NCI-H748 (cell line): Measurements from ENCODE around the gene CDX2.

Experiments used
- DNase-seq: peaks from one replicate; lab custom pipeline; 2025; ENCODE audit not compliant: unreplicated experiment; lab: John Stamatoyannopoulos, UW

Gene CDX2

GRCh38 chr13:27979001-27979643 lies 10.0 kb upstream of the CDX2 start:
- no peak for DNase-seq

- no peak for DNase-seq
These were observed 9.3 kb upstream of the CDX2 start for GRCh38 chr13:27978301-27978968.

GRCh38 chr13:27977476-27978300 lies 8.6 kb upstream of the CDX2 start:
- DNase-seq = no peak

GRCh38 chr13:27976362-27977091 lies 7.4 kb upstream of the CDX2 start:
- no peak for DNase-seq

- no peak for DNase-seq
These were observed 6.6 kb upstream of the CDX2 start for GRCh38 chr13:27975564-27976361.

- DNase-seq = no peak
These were observed 5.0 kb upstream of the CDX2 start for GRCh38 chr13:27973961-27974662.

GRCh38 chr13:27973291-27973690 lies 4.2 kb upstream of the CDX2 start:
- no peak for DNase-seq

GRCh38 chr13:27972478-27972820 lies 3.3 kb upstream of the CDX2 start:
- DNase-seq = no peak

GRCh38 chr13:27971776-27972477 lies 2.8 kb upstream of the CDX2 start:
- no peak for DNase-seq

GRCh38 chr13:27971236-27971645 lies 2.1 kb upstream of the CDX2 start:
- no peak for DNase-seq

GRCh38 chr13:27970382-27971235 lies 1.5 kb upstream of the CDX2 start:
- DNase-seq = no peak

- DNase-seq = no peak
These were observed 733 bp upstream of the CDX2 start for GRCh38 chr13:27969866-27970229.

- peak; percentile 89 for DNase-seq
These were observed 616 bp downstream of the CDX2 start for GRCh38 chr13:27968316-27969081.

GRCh38 chr13:27967736-27968315 lies 1.3 kb downstream of the CDX2 start:
- peak; percentile 74 for DNase-seq

GRCh38 chr13:27967203-27967735 lies 1.8 kb downstream of the CDX2 start:
- no peak for DNase-seq

GRCh38 chr13:27966641-27967202 lies 2.4 kb downstream of the CDX2 start:
- no peak for DNase-seq
